HG02678 (cell line): Measurements from ENCODE around the gene CD300E.
"Not testable (repeated sequence)": the region's sequence is repeated elsewhere in the genome, so short reads cannot be mapped to it uniquely, and the experiment has no call there.

Source experiments
- ATAC-seq: cut with Tn5 transposase; IDR thresholded peaks from one replicate; pipeline ENCODE4 v1.9.1; 2021; ENCODE audit warnings: mild to moderate bottlenecking, moderate library complexity; ENCODE audit not compliant: unreplicated experiment

CD300E gene

GRCh38 chr17:74601944-74602572, 21.5 kb downstream of the CD300E start:
- ATAC-seq, result no peak

- no peak for ATAC-seq
Observed at GRCh38 chr17:74599448-74599939, 24.0 kb downstream of the CD300E start.

GRCh38 chr17:74599023-74599399, 24.5 kb downstream of the CD300E start:
- no peak for ATAC-seq

DNA sequence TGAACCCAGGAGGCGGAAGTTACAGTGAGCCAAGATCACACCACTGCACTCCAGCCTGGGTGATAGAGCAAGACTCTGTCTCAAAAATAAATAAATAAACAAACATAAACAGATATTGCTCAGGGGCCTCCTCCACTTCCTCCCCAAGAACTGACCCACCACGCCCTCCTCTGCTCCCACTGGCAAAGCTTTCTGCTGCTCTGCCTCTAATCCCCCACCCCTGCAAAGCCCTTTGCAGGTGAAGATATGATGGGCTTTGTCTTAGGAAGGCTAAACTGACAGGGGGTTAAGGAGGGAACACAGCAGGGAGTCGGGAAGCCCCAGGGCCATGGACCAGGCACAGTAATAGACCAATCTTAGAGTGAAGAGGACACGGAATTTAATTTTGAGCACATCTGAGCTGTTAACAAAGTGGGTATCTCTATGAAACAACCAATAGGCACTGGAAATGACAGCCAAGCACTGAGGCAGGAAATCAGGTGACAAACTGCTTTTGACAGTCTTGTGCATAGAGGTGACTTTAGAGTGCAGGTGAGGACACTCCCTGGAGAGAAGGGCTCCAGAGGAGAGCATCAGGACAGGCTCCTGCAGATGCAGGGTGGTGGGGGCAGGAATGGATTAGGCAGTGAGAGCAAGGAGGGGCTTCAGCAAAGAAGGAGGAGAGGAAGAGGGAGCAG, 25.1 kb downstream of the CD300E start:
- no peak for ATAC-seq

DNA sequence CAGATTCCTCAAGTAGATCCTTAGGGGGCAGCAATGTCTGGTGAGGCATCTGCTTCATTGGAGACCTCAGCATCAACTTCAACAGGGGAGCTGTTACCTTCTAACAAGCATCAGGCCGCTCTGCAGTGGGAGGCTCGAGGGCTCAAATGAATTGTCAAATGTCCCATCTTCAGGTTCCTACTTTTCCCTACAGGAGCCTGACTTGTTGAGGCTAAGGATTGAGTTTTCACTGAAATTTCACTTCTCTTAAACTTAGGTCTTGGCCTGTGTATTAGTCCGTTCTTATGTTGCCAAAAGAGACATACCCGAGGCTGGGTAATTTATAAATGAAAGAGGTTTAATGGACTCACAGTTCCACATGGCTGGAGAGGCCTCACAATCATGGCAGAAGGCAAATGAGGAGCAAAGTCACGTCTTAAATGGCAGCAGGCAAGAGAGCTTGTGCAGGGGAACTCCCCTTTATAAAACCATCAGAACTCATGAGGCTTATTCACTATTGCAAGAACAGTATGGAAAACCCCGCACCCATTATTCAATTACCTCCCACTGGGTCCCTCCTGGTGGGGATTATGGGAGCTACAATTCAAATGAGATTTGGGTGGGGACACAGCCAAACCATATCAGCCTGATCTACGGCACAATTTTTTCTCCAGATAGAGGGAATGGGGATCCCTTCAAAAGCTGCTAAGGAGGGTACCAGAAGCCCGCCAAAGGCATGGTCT, 26.3 kb downstream of the CD300E start:
- ATAC-seq, result no peak

- no peak for ATAC-seq
Observed at GRCh38 chr17:74595037-74595750, 28.3 kb downstream of the CD300E start.

GRCh38 chr17:74592087-74592990, 31.2 kb downstream of the CD300E start, which contains the start of gene CD300LD:
CD300LD (minus strand) TSS chr17:74592283; CDS start chr17:74592202, 81 bp downstream.
- ATAC-seq, result no peak

DNA sequence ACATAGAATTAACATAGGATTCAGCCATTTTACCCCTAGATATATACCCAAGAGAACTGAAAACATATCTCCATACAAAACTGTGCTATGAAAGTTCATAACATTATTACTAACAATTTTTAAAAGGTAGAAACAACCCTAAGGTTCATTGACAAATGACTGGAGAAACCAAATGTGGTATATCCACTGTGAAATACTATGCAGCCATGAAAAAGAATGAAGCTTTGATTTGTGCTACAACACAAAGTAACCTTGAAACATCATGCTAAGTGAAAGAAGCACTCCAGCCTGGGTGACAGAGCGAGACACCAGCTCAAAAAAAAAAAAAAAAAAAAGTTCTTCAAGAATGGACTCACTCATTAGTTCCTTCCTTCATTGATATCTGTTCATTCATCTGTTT, 32.0 kb downstream of the CD300E start:
- ATAC-seq, result no peak

- no peak for ATAC-seq
Observed at GRCh38 chr17:74585711-74586110, 37.8 kb downstream of the CD300E start.

DNA sequence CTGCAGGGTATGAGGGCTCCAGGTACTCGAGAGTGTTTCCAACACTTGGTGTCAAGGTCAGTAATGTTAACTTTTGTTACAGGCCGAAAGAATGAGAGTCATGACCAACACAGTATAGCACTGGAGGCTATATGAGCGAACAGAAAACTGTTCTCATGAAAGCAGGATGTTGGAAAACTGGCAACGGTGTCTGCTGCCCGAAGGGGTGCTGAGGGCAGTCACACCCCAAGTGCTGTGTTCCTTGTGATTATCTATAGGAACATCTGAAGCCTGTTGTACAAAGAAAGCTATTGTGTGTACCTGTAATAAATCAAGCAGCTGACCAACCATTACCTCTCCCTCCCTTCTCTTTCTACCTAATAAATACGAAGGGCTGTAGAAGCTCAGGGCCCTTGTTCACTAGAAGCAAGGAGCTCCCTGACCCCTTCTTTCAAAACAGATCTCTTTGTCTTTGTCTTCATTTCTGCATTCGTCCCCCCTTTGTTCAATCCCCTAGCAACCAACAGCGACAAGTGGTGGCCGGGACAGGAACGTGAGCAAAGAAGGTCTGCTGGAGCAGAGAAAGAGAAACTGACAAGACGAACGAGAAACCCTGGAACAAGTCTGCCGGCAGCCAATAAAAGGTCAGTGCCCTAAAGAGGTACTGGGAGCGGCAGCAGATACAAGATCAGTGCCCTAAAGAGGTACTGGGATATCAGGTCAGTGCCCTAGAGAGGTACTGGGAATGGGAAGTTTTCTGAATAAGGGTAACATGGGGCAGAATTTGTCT, 39.1 kb downstream of the CD300E start:
- ATAC-seq, result no peak

DNA sequence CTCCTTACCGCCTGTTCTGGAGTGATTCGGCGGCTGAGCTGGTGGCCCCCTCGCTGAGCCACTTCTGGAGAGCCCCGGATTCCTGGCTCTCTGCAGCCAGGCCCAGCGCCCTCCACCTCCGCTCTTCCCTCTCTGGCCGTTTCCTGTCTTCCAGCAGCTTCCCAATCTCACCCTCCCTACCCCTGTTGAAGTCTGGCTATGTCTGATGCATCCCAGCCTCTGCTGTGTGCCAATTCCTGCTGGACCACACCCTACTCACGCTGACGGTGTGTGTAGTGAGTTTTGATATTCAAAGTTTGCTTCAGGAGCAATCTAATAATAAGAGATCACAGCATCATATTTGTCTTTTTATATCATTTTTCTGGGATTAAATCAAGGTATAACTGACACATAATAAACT, 40.9 kb downstream of the CD300E start:
- ATAC-seq, result no peak

DNA sequence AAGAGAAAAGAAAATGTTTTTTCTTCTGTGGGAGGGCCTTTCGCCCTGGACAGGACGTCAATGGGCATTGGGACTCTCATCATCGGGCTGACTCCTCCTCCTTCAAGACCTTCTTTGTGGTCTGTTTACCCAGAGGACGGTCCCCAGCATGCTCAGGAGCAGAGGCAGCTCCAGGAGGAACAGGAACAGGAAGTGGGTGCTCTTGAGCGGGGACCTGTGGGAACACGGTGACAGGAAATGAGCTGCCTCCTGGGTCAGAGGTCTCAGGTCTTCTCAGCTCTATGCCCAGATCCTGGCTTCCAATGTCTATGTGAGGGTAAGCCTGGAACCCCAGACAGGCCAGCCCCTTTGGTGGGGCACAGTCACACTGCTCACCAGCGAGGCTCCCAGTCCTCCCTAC, 43.6 kb downstream of the CD300E start:
- ATAC-seq, result no peak

DNA sequence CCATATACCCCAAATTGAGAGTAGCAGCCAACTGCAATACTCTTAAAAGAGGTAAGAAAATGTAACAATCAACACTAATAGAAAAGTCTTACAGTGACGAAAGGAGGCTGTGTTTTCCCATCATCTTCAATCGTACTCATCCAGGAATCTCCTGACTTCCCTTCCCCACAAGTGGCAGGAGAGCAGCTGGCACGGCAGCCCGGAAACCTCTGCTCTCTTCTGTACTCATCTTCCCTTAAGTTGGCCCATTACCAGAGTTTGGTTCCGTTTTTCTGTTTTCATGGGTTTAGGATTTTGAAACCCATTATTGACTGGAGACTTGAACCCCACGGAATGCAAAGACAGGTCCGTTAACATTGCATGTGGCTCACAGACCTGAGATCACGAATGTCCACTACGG, 44.6 kb downstream of the CD300E start:
- no peak for ATAC-seq

GRCh38 chr17:74574489-74575142, 48.9 kb downstream of the CD300E start:
- no peak for ATAC-seq

- ATAC-seq, result not testable (repeated sequence)
Observed at GRCh38 chr17:74573635-74574034, 49.9 kb downstream of the CD300E start.

DNA sequence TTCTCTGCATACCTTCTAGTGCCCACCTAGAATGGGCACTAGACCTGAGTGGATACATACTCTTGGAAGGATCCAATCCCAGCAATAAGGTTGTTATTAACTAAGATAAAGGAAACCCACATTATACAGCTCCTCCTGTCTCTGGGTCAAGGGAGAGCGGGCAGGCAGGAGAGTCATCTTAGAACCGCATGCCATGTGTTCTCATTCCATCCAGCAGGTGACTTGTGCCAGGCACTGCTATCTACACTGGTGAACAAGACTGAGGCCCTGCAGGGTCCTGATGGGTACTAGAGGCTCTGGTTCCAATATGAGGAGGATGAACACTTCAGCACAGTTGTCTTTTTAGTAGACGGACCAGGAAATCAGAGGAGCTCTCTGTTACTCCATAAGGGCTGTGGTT, 50.4 kb downstream of the CD300E start:
- no peak for ATAC-seq

GRCh38 chr17:74571621-74572270, 51.8 kb downstream of the CD300E start:
- ATAC-seq, result no peak
